IMR-90 (cell line): ENCODE data around the gene IFNL3. TPM values are rescaled to one million over a fixed set of nuclear protein-coding genes. Genes with fewer than 3 reads are reported as not detected.

ENCODE experiments used
- ATAC-seq: fragments of 200-7000 bp; cut with Tn5 transposase; 2 replicates; pipeline ENCODE4 v1.9.1; 2020; ENCODE audit warnings: low read depth, mild to moderate bottlenecking, moderate library complexity
- BruUV-seq: library from RNA; stranded (reverse); fragments of 400-500 nt; replicated peaks from 2 replicates; lab custom pipeline; 2021; lab: Mats Ljungman, UMichigan
- CTCF ChIA-PET: fragments of 300-600 bp; formaldehyde crosslinking; extraction: SDS; loops from one replicate; lab custom pipeline; 2021; ENCODE audit warnings: antibody characterized with exemption; lab: Yijun Ruan, JAX
- POLR2A ChIA-PET: fragments of 300-600 bp; sonication (Branson Sonifier 250); formaldehyde crosslinking; loops from one replicate; lab custom pipeline; 2022; ENCODE audit warnings: antibody characterized with exemption; ENCODE audit not compliant: unreplicated experiment; lab: Charles Lee
- DNase-seq: peaks from one replicate; pipeline ENCODE4 v3.0.0; 2013
- H2AFZ ChIP-seq: replicated peaks from 2 replicates; pipeline ENCODE3; 2013; ENCODE audit warnings: low read length, mild to moderate bottlenecking; ENCODE audit not compliant: poor library complexity
- H2AK5ac ChIP-seq: 2 replicates; pipeline ENCODE4 v1.6.1; 2013; ENCODE audit warnings: low read depth, low read length, inconsistent platforms
- H2AK9ac ChIP-seq: replicated peaks from 2 replicates; pipeline ENCODE3; 2013; ENCODE audit warnings: mild to moderate bottlenecking, low read depth, low read length, moderate library complexity; ENCODE audit not compliant: poor library complexity
- H2BK120ac ChIP-seq: 2 replicates; pipeline ENCODE4 v1.6.1; 2013; ENCODE audit warnings: low read depth, low read length, inconsistent platforms
- H2BK15ac ChIP-seq: 3 replicates; pipeline ENCODE4 v1.6.1; 2013; ENCODE audit warnings: low read depth, low read length, inconsistent platforms
- H2BK20ac ChIP-seq: 2 replicates; pipeline ENCODE4 v1.6.1; 2013; ENCODE audit warnings: low read depth, mild to moderate bottlenecking, inconsistent platforms, low read length, moderate library complexity
- H2BK5ac ChIP-seq: 2 replicates; pipeline ENCODE4 v1.6.1; 2013; ENCODE audit warnings: mild to moderate bottlenecking, low read depth, low read length, inconsistent platforms; ENCODE audit not compliant: poor library complexity, severe bottlenecking
- H3K14ac ChIP-seq: replicated peaks from 2 replicates; pipeline ENCODE4 v1.6.1; 2013; ENCODE audit warnings: low read depth, low read length, inconsistent platforms
- H3K18ac ChIP-seq: 2 replicates; pipeline ENCODE4 v1.6.1; 2013; ENCODE audit warnings: low read depth, low read length, control low read depth
- H3K23ac ChIP-seq: 2 replicates; pipeline ENCODE4 v1.6.1; 2013; ENCODE audit warnings: low read depth, low read length, inconsistent platforms
- H3K27ac ChIP-seq: 2 replicates; pipeline ENCODE4 v1.5.1; 2013; ENCODE audit warnings: mild to moderate bottlenecking, control low read depth, low read length; ENCODE audit not compliant: insufficient read depth
- H3K27me3 ChIP-seq: 2 replicates; pipeline ENCODE4 v1.6.1; 2013; ENCODE audit warnings: low read length; ENCODE audit not compliant: control insufficient read depth, insufficient read depth
- H3K36me3 ChIP-seq: 2 replicates; pipeline ENCODE4 v1.6.1; 2013; ENCODE audit warnings: low read length, mixed read lengths; ENCODE audit not compliant: control insufficient read depth, insufficient read depth
- H3K4ac ChIP-seq: 2 replicates; pipeline ENCODE4 v1.6.1; 2013; ENCODE audit warnings: low read depth, low read length, inconsistent platforms
- H3K4me1 ChIP-seq: 2 replicates; pipeline ENCODE4 v1.6.1; 2013; ENCODE audit warnings: low read length, mixed read lengths; ENCODE audit not compliant: control insufficient read depth, insufficient read depth
- H3K4me2 ChIP-seq: 2 replicates; pipeline ENCODE4 v1.6.1; 2013; ENCODE audit warnings: low read depth, mild to moderate bottlenecking, control low read depth, low read length, moderate library complexity
- H3K4me3 ChIP-seq: 2 replicates; pipeline ENCODE4 v1.5.1; 2013; ENCODE audit warnings: low read depth, mild to moderate bottlenecking, control low read depth, low read length, moderate library complexity; ENCODE audit not compliant: insufficient read depth
- H3K56ac ChIP-seq: 2 replicates; pipeline ENCODE4 v1.6.1; 2013; ENCODE audit warnings: low read length, inconsistent platforms; ENCODE audit not compliant: insufficient read depth; ENCODE audit errors: extremely low read depth
- H3K79me1 ChIP-seq, 2 experiments: 2 replicates each; pipeline ENCODE4 v1.6.1; 2013; ENCODE audit warnings: low read length in 2 of 2, inconsistent platforms in 1 of 2, low read depth in 1 of 2
- H3K9ac ChIP-seq: 2 replicates; pipeline ENCODE4 v1.6.1; 2013; ENCODE audit warnings: low read depth, low read length, control low read depth
- H3K9me1 ChIP-seq: 2 replicates; pipeline ENCODE4 v1.6.1; 2013; ENCODE audit warnings: low read length, inconsistent platforms; ENCODE audit not compliant: insufficient read depth
- H3K9me3 ChIP-seq: 2 replicates; pipeline ENCODE4 v1.6.1; 2013; ENCODE audit warnings: low read length; ENCODE audit not compliant: control insufficient read depth, insufficient read depth
- H4K20me1 ChIP-seq: 2 replicates; pipeline ENCODE4 v1.6.1; 2013; ENCODE audit warnings: low read length, inconsistent platforms; ENCODE audit not compliant: insufficient read depth
- H4K5ac ChIP-seq: 2 replicates; pipeline ENCODE4 v1.6.1; 2013; ENCODE audit warnings: mild to moderate bottlenecking, low read depth, low read length, control low read depth
- H4K8ac ChIP-seq, 2 experiments: 2 replicates each; pipeline ENCODE4 v1.6.1; 2013; ENCODE audit warnings: low read depth in 2 of 2, low read length in 2 of 2, control low read depth in 1 of 2, inconsistent platforms in 1 of 2
- H4K91ac ChIP-seq: 2 replicates; pipeline ENCODE4 v1.6.1; 2013; ENCODE audit warnings: low read depth, low read length, inconsistent platforms; ENCODE audit not compliant: insufficient read depth
- BHLHE40 ChIP-seq: fragments of 150-350 bp; IDR thresholded peaks from 2 replicates; pipeline ENCODE4 v1.6.1; 2016; ENCODE audit warnings: mild to moderate bottlenecking, low read depth, low read length
- CEBPB ChIP-seq: IDR thresholded peaks from 2 replicates; pipeline ENCODE4 v1.6.1; 2012; ENCODE audit warnings: low read depth, low read length, improper control_type of control experiment
- CHD1 ChIP-seq: IDR thresholded peaks from 2 replicates; pipeline ENCODE4 v1.6.1; 2012; ENCODE audit warnings: low read depth, low read length, improper control_type of control experiment
- CTCF ChIP-seq: conservative IDR thresholded peaks from 2 replicates; pipeline ENCODE4 v1.5.1; 2012; ENCODE audit warnings: mild to moderate bottlenecking, low read depth, low read length, improper control_type of control experiment
- ELK1 ChIP-seq: fragments of 150-350 bp; IDR thresholded peaks from 2 replicates; pipeline ENCODE4 v1.6.1; 2016; ENCODE audit warnings: low read depth, mild to moderate bottlenecking, low read length, moderate library complexity, borderline replicate concordance
- FOS ChIP-seq: fragments of 150-350 bp; IDR thresholded peaks from 2 replicates; pipeline ENCODE4 v1.6.1; 2016; ENCODE audit warnings: low read depth, low read length
- MAFK ChIP-seq: IDR thresholded peaks from 2 replicates; pipeline ENCODE4 v1.6.1; 2012; ENCODE audit warnings: low read depth, low read length, improper control_type of control experiment
- MAZ ChIP-seq: IDR thresholded peaks from 2 replicates; pipeline ENCODE4 v1.6.1; 2012; ENCODE audit warnings: low read depth, mild to moderate bottlenecking, low read length, improper control_type of control experiment, moderate library complexity, borderline replicate concordance
- MXI1 ChIP-seq: IDR thresholded peaks from 2 replicates; pipeline ENCODE4 v1.6.1; 2012; ENCODE audit warnings: low read depth, mild to moderate bottlenecking, low read length, moderate library complexity, borderline replicate concordance
- NFE2L2 ChIP-seq: fragments of 150-350 bp; IDR thresholded peaks from 2 replicates; pipeline ENCODE4 v1.6.1; 2016; ENCODE audit warnings: low read depth, mild to moderate bottlenecking, low read length
- POLR2A ChIP-seq: IDR thresholded peaks from 2 replicates; pipeline ENCODE4 v1.6.1; 2012; ENCODE audit warnings: mild to moderate bottlenecking, low read depth, low read length
- RAD21 ChIP-seq: IDR thresholded peaks from 2 replicates; pipeline ENCODE4 v1.6.1; 2012; ENCODE audit warnings: low read length, improper control_type of control experiment
- RCOR1 ChIP-seq: IDR thresholded peaks from 2 replicates; pipeline ENCODE4 v1.6.1; 2012; ENCODE audit warnings: mild to moderate bottlenecking, low read length, improper control_type of control experiment; ENCODE audit not compliant: insufficient replicate concordance
- RFX5 ChIP-seq: IDR thresholded peaks from 2 replicates; pipeline ENCODE4 v1.8.0; 2012; ENCODE audit warnings: low read depth, mild to moderate bottlenecking, low read length, moderate library complexity
- SMC3 ChIP-seq: fragments of 150-350 bp; IDR thresholded peaks from 2 replicates; pipeline ENCODE4 v1.6.1; 2016; ENCODE audit warnings: low read depth, mild to moderate bottlenecking, antibody characterized with exemption, low read length, moderate library complexity
- USF2 ChIP-seq: fragments of 150-350 bp; IDR thresholded peaks from 2 replicates; pipeline ENCODE4 v1.6.1; 2017; ENCODE audit warnings: mild to moderate bottlenecking, antibody characterized with exemption, low read length, low read depth
- WGBS, 2 experiments: methylation state at CpG; one replicate each; pipeline versions ENCODE4 v1.1.5 to v1.1.7; 2013; ENCODE audit warnings: missing lambda C conversion rate in 2 of 2; ENCODE audit not compliant: insufficient read length in 1 of 2; ENCODE audit errors: extremely low coverage in 2 of 2; 5-methylcytosine and 5-hydroxymethylcytosine counted together
- dilution Hi-C: fragments of 300-500 bp; cut with HindIII; formaldehyde crosslinking; loops from one replicate; pipeline ENCODE4 v1.14.3; 2018; ENCODE audit warnings: low sequenced_read_pairs; ENCODE audit not compliant: unreplicated experiment
- in situ Hi-C: fragments of 300-500 bp; cut with MboI; formaldehyde crosslinking; loops from 3 replicates; pipeline ENCODE4 v1.14.3; 2019; ENCODE audit warnings: low sequenced_read_pairs, inconsistent platforms, mixed read lengths
- intact Hi-C: fragments of 100-400 bp; cut with micrococcal nuclease; formaldehyde crosslinking; loops from 2 replicates; pipeline ENCODE4 v1.10.0; 2022
- polyA plus RNA-seq, 3 experiments: library from polyadenylated mRNA; depleted of rRNA; stranded (reverse); fragments of >200 nt; gene quantifications; 2 replicates each; pipeline ENCODE4 v1.2.3, GENCODE V29; 2012; ENCODE audit warnings: low replicate concordance in 1 of 3
- total RNA-seq: library from RNA; depleted of rRNA; stranded (reverse); fragments of >200 nt; gene quantifications from 2 replicates; pipeline ENCODE4 v1.2.3, GENCODE V29; 2012

The IFNL3 gene
- total and polyA plus RNA-seq, 2 of the 4 experiments (the other 2 are of a cell fraction) = not detected

DNA sequence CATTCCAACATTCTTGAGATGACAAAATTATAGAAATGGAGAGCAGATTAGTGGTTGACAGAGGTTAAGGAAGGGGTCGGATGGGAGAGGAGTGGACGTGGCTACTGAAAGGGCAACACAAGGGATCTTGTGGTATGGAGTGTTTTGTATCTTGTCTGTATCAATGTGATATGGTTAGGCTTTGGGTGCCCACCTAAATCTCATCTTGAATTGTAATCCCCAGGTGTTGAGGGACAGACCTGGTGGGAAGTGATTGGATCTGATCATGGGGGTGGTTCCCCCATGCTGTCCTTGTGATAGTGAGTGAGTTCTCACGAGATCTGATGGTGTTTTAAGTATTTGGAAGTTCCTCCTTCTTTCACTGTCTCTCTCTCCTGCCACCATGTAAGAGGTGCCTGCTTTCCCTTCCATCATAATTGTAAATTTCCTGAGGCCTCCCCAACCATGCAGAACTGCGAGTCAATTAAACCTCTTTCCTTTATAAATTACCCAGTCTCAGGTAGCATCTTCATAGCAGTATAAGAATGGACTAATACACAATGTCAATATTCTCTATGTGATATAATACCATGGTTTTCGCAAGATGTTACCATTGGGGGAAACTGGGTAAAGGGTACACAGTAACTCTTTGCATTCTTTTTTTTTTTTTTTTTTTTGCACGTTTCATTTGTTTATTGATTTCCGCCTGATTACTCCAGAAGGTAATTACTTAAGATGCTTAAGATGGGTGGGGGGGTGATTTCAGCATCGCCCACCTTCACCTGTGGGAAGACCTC is 8.8 kb upstream of the IFNL3 start:
- Histone ChIP-seq H3K14ac (no peak overlapping the region), H2BK15ac (no peak overlapping the region), H2AFZ (no peak overlapping the region), H3K4me1 (no peaks in the 10 kb centered on the region), H3K9ac (no peak overlapping the region), H3K4me3 (no peak overlapping the region), H4K20me1 (no peaks in the 10 kb centered on the region), H2BK120ac (no peak overlapping the region), H3K36me3 (no peaks in the 10 kb centered on the region), H3K9me1 (no peaks in the 10 kb centered on the region), H3K56ac (no peak overlapping the region), H3K9me3 (no peaks in the 10 kb centered on the region), H2AK5ac (no peak overlapping the region), H3K4ac (no peak overlapping the region), H3K4me2 (no peak overlapping the region), H2AK9ac (no peak overlapping the region), H4K5ac (no peak overlapping the region), H2BK5ac (no peak overlapping the region), H4K91ac (no peak overlapping the region), H3K27me3 (peaks cover 43% of the 10 kb centered on the region), H3K79me1 (no peaks in the 10 kb centered on the region), H4K8ac (no peak overlapping the region), H3K27ac (no peak overlapping the region), H2BK20ac (no peak overlapping the region), H3K23ac (no peak overlapping the region), H3K18ac (no peak overlapping the region)
- no CpG with 5 or more reads among the region's 8 CpGs for WGBS, 2 experiments
- no peak for DNase-seq
- intact Hi-C loops = no loop called here
- ATAC-seq = no peak
- POLR2A ChIA-PET = no interaction called here
- BruUV-seq = no TSS peak
- dilution Hi-C loops = no loop called here
- CTCF ChIA-PET = no interaction called here
- in situ Hi-C loops = no loop called here
- TF ChIP-seq ELK1 (no peak), RAD21 (no peak), SMC3 (no peak), FOS (no peak), USF2 (no peak), NFE2L2 (no peak), CHD1 (no peak), CTCF (no peak), RFX5 (no peak), RCOR1 (no peak), MXI1 (no peak), MAZ (no peak), CEBPB (no peak), BHLHE40 (no peak), MAFK (no peak), POLR2A (no peak)
